ENCODE measurements around the gene CPTP. TPM values are rescaled to one million over a fixed set of nuclear protein-coding genes. Genes with fewer than 3 reads are reported as not detected.
"Not testable (repeated sequence)": the region's sequence is repeated elsewhere in the genome, so short reads cannot be mapped to it uniquely, and the experiment has no call there.

The CPTP gene
- total and polyA plus RNA-seq, 2 donors (not counting 1 experiment from before 2014, with no cell fraction given), result 17.1 to 18.8 TPM

DNA sequence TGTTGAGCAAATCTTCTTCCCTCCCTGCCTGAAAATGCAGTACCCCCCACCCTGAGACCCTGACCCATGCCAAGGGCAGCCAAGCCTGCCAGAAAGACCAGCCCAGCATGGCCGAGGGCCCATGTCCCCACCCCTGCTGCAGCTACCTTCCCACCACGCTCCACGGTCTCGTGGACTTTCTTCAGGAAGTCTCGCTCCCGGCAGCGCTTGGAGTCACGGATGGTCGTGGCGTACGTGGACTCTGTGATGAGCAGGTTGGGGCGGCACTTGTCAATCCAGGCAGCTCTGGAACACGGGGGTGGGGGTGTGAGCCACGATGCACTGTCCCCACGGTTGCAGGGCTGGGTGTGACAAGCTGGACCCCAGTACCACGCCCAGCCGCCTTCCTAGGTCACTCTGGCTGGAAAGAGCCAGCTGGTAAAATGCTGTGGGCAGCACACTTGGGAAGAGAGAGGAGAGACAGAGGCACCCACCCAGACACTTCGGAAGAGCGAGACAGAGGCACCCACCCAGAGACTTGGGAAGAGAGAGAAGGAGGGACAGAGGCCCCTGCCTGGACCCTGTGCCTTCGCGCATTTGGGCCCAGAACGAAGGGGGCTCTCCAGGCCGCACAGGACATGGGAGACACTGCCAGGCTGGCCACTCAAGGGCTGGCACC, 9.8 kb upstream of the CPTP start:
- whole genome bisulfite sequencing (ENCODE audit: insufficient coverage), result 97% methylated on average over 19 of the region's 23 CpGs
- Histone ChIP-seq H3K9me3 (ENCODE audit: control extremely low read depth in 1 of 3, control insufficient read depth in 2 of 3, insufficient read depth in 1 of 3, low read length in 2 of 3) (no peaks in the 10 kb centered on the region), H3K9ac (ENCODE audit: low read length) (no peak overlapping the region), H3K27me3 (replicated peaks in 1 of 4; ENCODE audit: control extremely low read depth in 1 of 4, control insufficient read depth in 3 of 4, insufficient read depth in 4 of 4, low read length in 3 of 4) (no peaks in the 10 kb centered on the region), H3K4me3 (ENCODE audit: control extremely low read depth in 1 of 5, extremely low read depth in 1 of 5, insufficient read depth in 1 of 5, low read depth in 2 of 5, low read length in 4 of 5) (no peak overlapping the region), H2AFZ (ENCODE audit: insufficient read depth, low read depth, low read length, poor library complexity, severe bottlenecking) (no peak overlapping the region), H4K20me1 (ENCODE audit: control insufficient read depth, insufficient read depth, low read length, poor library complexity, severe bottlenecking) (peaks cover 18% of the 10 kb centered on the region), H3K4me2 (replicated peaks; ENCODE audit: low read depth, low read length, poor library complexity, severe bottlenecking) (no peak overlapping the region), H3K27ac (ENCODE audit: low read length in 2 of 2) (no peak overlapping the region), H3K79me2 (ENCODE audit: control insufficient read depth, insufficient read depth, low read length) (peaks cover 13% of the 10 kb centered on the region), H3K4me1 (ENCODE audit: control insufficient read depth in 2 of 2, insufficient read depth in 2 of 2, low read length in 2 of 2) (peaks cover 0 to under 1% of the 10 kb centered on the region in 2 donors), H3K36me3 (replicated peaks in 1 of 2; ENCODE audit: control extremely low read depth in 1 of 2, control insufficient read depth in 1 of 2, extremely low read depth in 1 of 2, insufficient read depth in 2 of 2, low read length in 1 of 2) (peaks cover 0 to 50% of the 10 kb centered on the region in 2 experiments)
- Mint-ChIP-seq H3K9me3 (ENCODE audit: insufficient read depth) (no peaks in the 10 kb centered on the region), H3K27ac (no peak overlapping the region), H3K4me3 (no peak overlapping the region), H3K4me1 (no peaks in the 10 kb centered on the region), H3K27me3 (no peaks in the 10 kb centered on the region)
- DNase-seq (no peak), ATAC-seq (ENCODE audit: low read depth) (no peak)
- no peak for TF ChIP-seq EZH2 (IDR thresholded peaks at IDR 0.05; ENCODE audit: borderline replicate concordance, insufficient read depth, low read depth, low read length, poor library complexity, severe bottlenecking)
- TF ChIP-seq, protein P1, sequence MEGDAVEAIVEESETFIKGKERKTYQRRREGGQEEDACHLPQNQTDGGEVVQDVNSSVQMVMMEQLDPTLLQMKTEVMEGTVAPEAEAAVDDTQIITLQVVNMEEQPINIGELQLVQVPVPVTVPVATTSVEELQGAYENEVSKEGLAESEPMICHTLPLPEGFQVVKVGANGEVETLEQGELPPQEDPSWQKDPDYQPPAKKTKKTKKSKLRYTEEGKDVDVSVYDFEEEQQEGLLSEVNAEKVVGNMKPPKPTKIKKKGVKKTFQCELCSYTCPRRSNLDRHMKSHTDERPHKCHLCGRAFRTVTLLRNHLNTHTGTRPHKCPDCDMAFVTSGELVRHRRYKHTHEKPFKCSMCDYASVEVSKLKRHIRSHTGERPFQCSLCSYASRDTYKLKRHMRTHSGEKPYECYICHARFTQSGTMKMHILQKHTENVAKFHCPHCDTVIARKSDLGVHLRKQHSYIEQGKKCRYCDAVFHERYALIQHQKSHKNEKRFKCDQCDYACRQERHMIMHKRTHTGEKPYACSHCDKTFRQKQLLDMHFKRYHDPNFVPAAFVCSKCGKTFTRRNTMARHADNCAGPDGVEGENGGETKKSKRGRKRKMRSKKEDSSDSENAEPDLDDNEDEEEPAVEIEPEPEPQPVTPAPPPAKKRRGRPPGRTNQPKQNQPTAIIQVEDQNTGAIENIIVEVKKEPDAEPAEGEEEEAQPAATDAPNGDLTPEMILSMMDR (IDR thresholded peaks at IDR 0.05), result no peak
- POLR2A ChIA-PET, result no interaction called here
- intact Hi-C loops (cut with micrococcal nuclease), result no loop called here
- CTCF ChIA-PET, result no interaction called here

DNA sequence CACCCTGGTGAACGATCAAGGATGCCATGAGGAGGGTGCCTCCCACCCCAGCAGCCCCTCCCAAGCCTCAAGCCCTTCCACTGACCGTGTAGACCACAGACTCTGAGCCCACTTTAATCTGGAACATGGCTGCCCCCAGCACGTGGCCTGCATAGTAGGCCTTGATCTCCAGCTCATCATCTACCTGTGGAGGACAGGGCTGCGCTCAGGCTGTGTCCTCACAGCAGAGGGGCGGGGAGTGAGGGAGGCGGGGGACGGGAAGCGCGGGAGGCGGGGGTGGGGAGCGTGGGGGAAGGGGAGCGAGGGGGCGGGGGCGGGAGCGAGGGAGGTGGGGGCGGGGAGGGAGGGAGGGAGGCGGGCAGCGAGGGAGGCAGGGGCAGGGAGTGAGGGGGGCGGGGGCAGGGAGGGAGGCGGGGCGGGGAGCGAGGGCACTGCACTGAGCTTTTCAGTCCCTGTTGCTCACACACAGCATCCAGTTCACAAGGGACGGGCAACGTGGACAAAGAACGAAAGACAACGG, 9.1 kb upstream of the CPTP start:
- H3K27me3 Mint-ChIP-seq, result no peaks in the 10 kb centered on the region
- H3K9me3 Mint-ChIP-seq (ENCODE audit: insufficient read depth), result no peaks in the 10 kb centered on the region
- Histone ChIP-seq H2AFZ (ENCODE audit: insufficient read depth, low read depth, low read length, poor library complexity, severe bottlenecking) (no peak overlapping the region), H3K4me3 (ENCODE audit: control extremely low read depth in 1 of 5, extremely low read depth in 1 of 5, insufficient read depth in 1 of 5, low read depth in 2 of 5, low read length in 4 of 5) (no peak overlapping the region), H3K4me2 (replicated peaks; ENCODE audit: low read depth, low read length, poor library complexity, severe bottlenecking) (no peak overlapping the region), H3K27ac (ENCODE audit: low read length in 2 of 2) (no peak overlapping the region), H3K9ac (ENCODE audit: low read length) (no peak overlapping the region), H3K4me1 (ENCODE audit: control insufficient read depth in 2 of 2, insufficient read depth in 2 of 2, low read length in 2 of 2) (no peaks in the 10 kb centered on the region), H3K79me2 (ENCODE audit: control insufficient read depth, insufficient read depth, low read length) (peaks cover 20% of the 10 kb centered on the region), H4K20me1 (ENCODE audit: control insufficient read depth, insufficient read depth, low read length, poor library complexity, severe bottlenecking) (peaks cover 19% of the 10 kb centered on the region), H3K36me3 (replicated peaks in 1 of 2; ENCODE audit: control extremely low read depth in 1 of 2, control insufficient read depth in 1 of 2, extremely low read depth in 1 of 2, insufficient read depth in 2 of 2, low read length in 1 of 2) (peaks cover 0 to 55% of the 10 kb centered on the region in 2 experiments), H3K9me3 (ENCODE audit: control extremely low read depth in 1 of 3, control insufficient read depth in 2 of 3, insufficient read depth in 1 of 3, low read length in 2 of 3) (no peaks in the 10 kb centered on the region), H3K27me3 (replicated peaks in 1 of 4; ENCODE audit: control extremely low read depth in 1 of 4, control insufficient read depth in 3 of 4, insufficient read depth in 4 of 4, low read length in 3 of 4) (no peaks in the 10 kb centered on the region)
- no peak overlapping the region for H3K27ac Mint-ChIP-seq
- no peak for DNase-seq
- ATAC-seq (ENCODE audit: low read depth), result no peak
- ChIA-PET CTCF (no interaction called here), POLR2A (no interaction called here)
- WGBS (ENCODE audit: insufficient coverage), result 92% methylated on average over 6 of the region's 26 CpGs
- H3K4me1 Mint-ChIP-seq, result peaks cover 2% of the 10 kb centered on the region
- no peak for TF ChIP-seq EZH2 (IDR thresholded peaks at IDR 0.05; ENCODE audit: borderline replicate concordance, insufficient read depth, low read depth, low read length, poor library complexity, severe bottlenecking)
- TF ChIP-seq, protein P1 (IDR thresholded peaks at IDR 0.05), result no peak
- H3K4me3 Mint-ChIP-seq, result no peak overlapping the region
- intact Hi-C loops (cut with micrococcal nuclease), result no loop called here

DNA sequence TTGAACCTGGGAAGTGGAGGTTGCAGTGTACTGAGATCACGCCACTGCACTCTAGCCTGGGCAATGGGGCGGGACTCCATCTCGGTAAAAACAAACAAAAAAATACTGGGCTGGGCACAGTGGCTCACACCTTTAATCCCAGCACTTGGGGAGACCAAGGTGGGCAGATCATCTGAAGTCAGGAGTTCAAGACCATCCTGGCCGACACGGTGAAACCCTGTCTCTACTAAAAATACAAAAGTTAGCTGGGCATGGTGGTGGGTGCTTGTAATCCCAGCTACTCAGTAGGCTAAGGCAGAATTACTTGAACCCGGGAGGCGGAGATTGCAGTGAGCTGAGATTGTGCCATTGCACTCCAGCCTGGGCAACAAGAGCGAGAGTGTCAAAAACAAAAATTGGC, 8.4 kb upstream of the CPTP start:
- H3K4me3 Mint-ChIP-seq; CTCF ChIA-PET; H3K4me3 ChIP-seq (ENCODE audit: control extremely low read depth in 1 of 5, extremely low read depth in 1 of 5, insufficient read depth in 1 of 5, low read depth in 2 of 5, low read length in 4 of 5); H3K9ac ChIP-seq (ENCODE audit: low read length); POLR2A ChIA-PET; intact Hi-C loops (cut with micrococcal nuclease); ATAC-seq (ENCODE audit: low read depth); H3K27ac ChIP-seq (ENCODE audit: low read length in 2 of 2); DNase-seq; H3K4me1 ChIP-seq (ENCODE audit: control insufficient read depth in 2 of 2, insufficient read depth in 2 of 2, low read length in 2 of 2); H3K9me3 Mint-ChIP-seq (ENCODE audit: insufficient read depth); H3K9me3 ChIP-seq (ENCODE audit: control extremely low read depth in 1 of 3, control insufficient read depth in 2 of 3, insufficient read depth in 1 of 3, low read length in 2 of 3); H3K27me3 Mint-ChIP-seq; H2AFZ ChIP-seq (ENCODE audit: insufficient read depth, low read depth, low read length, poor library complexity, severe bottlenecking); H3K4me2 ChIP-seq (replicated peaks; ENCODE audit: low read depth, low read length, poor library complexity, severe bottlenecking); H3K27ac Mint-ChIP-seq; H3K27me3 ChIP-seq (replicated peaks in 1 of 4; ENCODE audit: control extremely low read depth in 1 of 4, control insufficient read depth in 3 of 4, insufficient read depth in 4 of 4, low read length in 3 of 4); H3K4me1 Mint-ChIP-seq: not testable (repeated sequence)
- Histone ChIP-seq H4K20me1 (ENCODE audit: control insufficient read depth, insufficient read depth, low read length, poor library complexity, severe bottlenecking) (peaks cover 26% of the 10 kb centered on the region), H3K79me2 (ENCODE audit: control insufficient read depth, insufficient read depth, low read length) (peaks cover 27% of the 10 kb centered on the region), H3K36me3 (replicated peaks in 1 of 2; ENCODE audit: control extremely low read depth in 1 of 2, control insufficient read depth in 1 of 2, extremely low read depth in 1 of 2, insufficient read depth in 2 of 2, low read length in 1 of 2) (peaks cover 0 to 53% of the 10 kb centered on the region in 2 experiments)
- WGBS (ENCODE audit: insufficient coverage), result 95% methylated on average over 5 of the region's 8 CpGs
